ENCODE measurements around the gene R3HDM2.
"Not testable (repeated sequence)": the region's sequence is repeated elsewhere in the genome, so short reads cannot be mapped to it uniquely, and the experiment has no call there.

Gene R3HDM2

GRCh38 chr12:57325395-57325794 lies 105.4 kb downstream of the R3HDM2 start:
- no peak for TF ChIP-seq CTCF (IDR thresholded peaks at IDR 0.05; ENCODE audit: control extremely low read depth, extremely low read depth, low read depth, missing control alignments)
- ChIA-PET CTCF (interaction anchor here (0.6 to 2.0 kb wide), 3 partner anchors 11 to 127 kb away, joined by 4 to 8 read pairs (median 6); no protein-coding TSS in a partner anchor), POLR2A (no interaction called here)
- DNase-seq (ENCODE audit: extremely low spot score), result no peak

DNA sequence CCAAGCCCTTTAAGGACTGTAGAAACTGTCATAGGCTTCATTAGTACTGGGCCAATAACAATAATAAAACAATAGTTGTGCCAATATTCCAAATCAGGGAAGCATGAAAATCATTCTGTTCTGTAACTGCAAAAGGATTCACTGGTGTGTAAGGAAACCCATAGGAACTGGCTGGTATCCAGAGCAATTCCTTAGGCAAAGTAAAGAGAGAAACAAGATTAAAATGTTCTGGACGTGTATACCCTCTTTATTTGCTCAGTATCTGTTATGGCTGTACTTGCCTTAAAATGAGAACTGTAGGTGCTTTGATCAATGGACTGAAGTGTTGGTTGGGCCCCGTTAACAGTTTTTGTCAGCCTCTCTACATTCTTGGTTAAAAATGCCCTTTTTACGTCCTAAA lies 107.4 kb downstream of the R3HDM2 start:
- TF ChIP-seq CTCF (IDR thresholded peaks at IDR 0.05; ENCODE audit: control extremely low read depth, extremely low read depth, low read depth, missing control alignments), result no peak
- ChIA-PET CTCF (interaction anchor here (1.4 kb wide), 1 partner anchor 12 kb away, joined by 3 read pairs; no protein-coding TSS in a partner anchor), POLR2A (no interaction called here)
- no peak for DNase-seq (ENCODE audit: extremely low spot score)

GRCh38 chr12:57320639-57321038 lies 110.2 kb downstream of the R3HDM2 start:
- ChIA-PET POLR2A (interaction anchor here (0.6 kb wide), 1 partner anchor 73 kb away, joined by 3 read pairs; no protein-coding TSS in a partner anchor), CTCF (interaction anchor here (1.2 to 2.4 kb wide), 5 partner anchors 12 to 135 kb away, joined by 3 to 7 read pairs (median 4); no protein-coding TSS in a partner anchor)
- no peak for DNase-seq (ENCODE audit: extremely low spot score)
- no peak for TF ChIP-seq CTCF (IDR thresholded peaks at IDR 0.05; ENCODE audit: control extremely low read depth, extremely low read depth, low read depth, missing control alignments)

DNA sequence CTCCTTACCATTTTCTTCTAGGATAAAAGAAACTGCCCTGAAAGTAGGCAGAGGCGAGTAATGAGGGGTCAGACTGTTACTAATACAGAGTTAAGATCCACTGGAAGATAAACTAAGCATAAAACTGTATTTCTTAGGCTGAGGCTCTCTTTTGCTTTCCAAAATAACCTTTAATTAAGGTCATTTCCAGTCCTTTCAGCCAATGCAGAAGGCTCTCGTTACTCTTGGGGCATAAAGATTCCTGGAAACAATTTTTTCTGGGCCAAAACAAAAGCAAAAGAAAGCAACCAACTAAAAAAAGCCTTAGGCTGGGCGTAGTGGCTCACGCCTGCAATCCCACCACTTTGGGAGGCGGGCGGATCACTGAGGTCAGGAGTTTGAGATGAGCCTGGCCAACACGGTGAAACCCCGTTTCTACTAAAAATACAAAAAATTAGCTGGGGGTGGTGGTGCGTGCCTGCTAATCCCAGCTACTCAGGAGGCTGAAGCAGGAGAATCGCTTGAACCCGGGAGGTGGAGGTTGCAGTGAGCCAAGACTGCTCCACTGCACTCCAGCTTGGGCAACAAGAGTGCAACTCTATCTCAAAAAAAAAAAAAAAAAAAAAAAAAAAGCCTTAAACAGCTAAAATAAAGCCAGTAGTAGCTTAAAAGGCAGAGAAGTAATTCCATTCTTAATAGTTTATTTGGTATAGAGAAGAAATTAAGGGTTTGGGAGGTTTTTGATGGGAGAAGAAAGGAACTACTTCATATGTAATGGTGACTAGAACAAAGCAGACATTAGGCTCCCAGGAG lies 111.0 kb downstream of the R3HDM2 start:
- ChIA-PET POLR2A (interaction anchor here (0.6 kb wide), 2 partner anchors 16 to 72 kb away, joined by 3 to 5 read pairs; no protein-coding TSS in a partner anchor), CTCF (interaction anchor here (0.7 to 2.1 kb wide), 9 partner anchors 9 to 139 kb away, joined by 3 to 9 read pairs (median 4); no protein-coding TSS in a partner anchor)
- TF ChIP-seq CTCF (IDR thresholded peaks at IDR 0.05; ENCODE audit: control extremely low read depth, extremely low read depth, low read depth, missing control alignments), result no peak
- DNase-seq (ENCODE audit: extremely low spot score), result no peak

- CTCF ChIA-PET, result interaction anchor here (0.7 to 2.1 kb wide), 7 partner anchors 8 to 205 kb away, joined by 3 to 5 read pairs (median 3); partner anchors contain the start of gene STAT6
- DNase-seq (ENCODE audit: extremely low spot score), result no peak
- POLR2A ChIA-PET, result no interaction called here
- TF ChIP-seq CTCF (IDR thresholded peaks at IDR 0.05; ENCODE audit: control extremely low read depth, extremely low read depth, low read depth, missing control alignments), result no peak
These were observed 115.2 kb downstream of the R3HDM2 start for GRCh38 chr12:57315681-57316080.

DNA sequence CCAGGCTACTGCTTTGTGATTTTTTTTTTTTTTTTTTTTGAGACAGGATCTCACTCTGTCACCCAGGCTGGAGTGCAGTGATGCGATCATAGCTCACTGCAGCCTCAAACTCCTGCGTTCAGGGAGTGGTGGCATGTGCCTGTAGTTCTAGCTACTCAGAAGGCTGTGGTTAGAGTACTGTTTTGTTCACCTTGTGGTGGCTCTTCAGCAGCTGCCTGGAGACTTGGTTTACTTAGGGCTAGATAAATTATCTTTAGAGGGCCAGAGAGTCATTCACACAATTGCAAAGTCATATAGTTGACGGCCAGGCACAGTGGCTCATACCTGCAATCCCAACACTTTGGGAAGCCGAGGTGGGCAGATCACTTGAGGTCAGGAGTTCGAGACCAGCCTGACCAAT lies 118.6 kb downstream of the R3HDM2 start:
- CTCF ChIA-PET, result interaction anchor here (1.5 to 11.0 kb wide), 3 partner anchors 19 to 140 kb away, joined by 6 to 238 read pairs (median 11); partner anchors contain the start of gene INHBE
- DNase-seq (ENCODE audit: extremely low spot score); POLR2A ChIA-PET: not testable (repeated sequence)

DNA sequence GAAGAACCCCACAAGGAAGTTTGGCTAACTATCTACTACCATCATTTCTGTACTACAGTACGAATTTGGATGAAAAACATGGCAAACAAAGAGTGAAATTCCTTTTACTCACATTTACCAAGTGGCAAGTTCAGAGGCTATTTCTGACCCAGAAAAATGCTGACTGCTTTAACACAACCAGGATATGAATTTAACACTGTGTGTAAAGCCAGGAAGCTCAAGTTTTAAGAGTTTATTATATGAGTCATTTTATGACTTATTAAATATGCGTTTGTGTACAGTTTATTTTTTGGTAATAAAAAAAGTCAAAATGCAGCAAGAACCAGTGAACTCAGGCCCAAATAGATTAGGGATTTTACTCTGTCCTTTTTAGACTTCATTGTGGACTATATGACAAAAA lies 121.4 kb downstream of the R3HDM2 start:
- POLR2A ChIA-PET, result no interaction called here
- DNase-seq (ENCODE audit: extremely low spot score), result no peak
- TF ChIP-seq CTCF (IDR thresholded peaks at IDR 0.05; ENCODE audit: control extremely low read depth, extremely low read depth, low read depth, missing control alignments), result no peak
- CTCF ChIA-PET, result interaction anchor here (0.9 to 11.0 kb wide), 9 partner anchors 9 to 149 kb away, joined by 3 to 238 read pairs (median 7); partner anchors contain the start of gene INHBE

All from GM10248 (cell line).